PC-3 (cell line): ENCODE measurements around the gene FZR1. TPM values are rescaled to one million over a fixed set of nuclear protein-coding genes. Genes with fewer than 3 reads are reported as not detected.

ENCODE experiments used
- ATAC-seq: fragments of 200-7000 bp; cut with Tn5 transposase; 2 replicates; pipeline ENCODE4 v1.9.1; 2020; ENCODE audit warnings: mild to moderate bottlenecking, moderate library complexity
- BruUV-seq: library from RNA; stranded (reverse); fragments of 400-500 nt; replicated peaks from 2 replicates; lab custom pipeline; 2021; lab: Mats Ljungman, UMichigan
- CTCF ChIA-PET: fragments of 300-600 bp; sonication (Branson Sonifier 250); formaldehyde crosslinking; loops from one replicate; lab custom pipeline; 2022; ENCODE audit warnings: antibody characterized with exemption; lab: Charles Lee
- POLR2A ChIA-PET: fragments of 300-600 bp; sonication (Branson Sonifier 250); formaldehyde crosslinking; loops from one replicate; lab custom pipeline; 2022; ENCODE audit warnings: antibody characterized with exemption; ENCODE audit not compliant: unreplicated experiment; lab: Charles Lee
- DNase-seq: peaks from one replicate; pipeline ENCODE4 v3.0.0-alpha.2; 2015
- H2AFZ ChIP-seq: fragments of 300-600 bp; sonication (generic); 2 replicates; pipeline ENCODE4 v1.6.0; 2016; ENCODE audit warnings: antibody characterized with exemption, low read length
- H3F3A ChIP-seq: fragments of 300-600 bp; sonication (generic); one replicate; pipeline ENCODE4 v1.6.0; 2017; ENCODE audit warnings: antibody characterized with exemption, low read length, control low read depth, mild to moderate bottlenecking; ENCODE audit not compliant: unreplicated experiment
- H3K27ac ChIP-seq: fragments of 300-600 bp; sonication (generic); 2 replicates; pipeline ENCODE4 v1.5.1; 2016; ENCODE audit warnings: mild to moderate bottlenecking, low read length
- H3K27me3 ChIP-seq: fragments of 300-600 bp; sonication (generic); 2 replicates; pipeline ENCODE4 v1.6.1; 2016; ENCODE audit warnings: low read length, mixed read lengths
- H3K36me3 ChIP-seq: fragments of 300-600 bp; sonication (generic); 2 replicates; pipeline ENCODE4 v1.6.1; 2016; ENCODE audit warnings: low read depth, mixed run types, low read length, mixed read lengths
- H3K4me1 ChIP-seq: fragments of 300-600 bp; sonication (generic); 2 replicates; pipeline ENCODE4 v1.5.1; 2016; ENCODE audit warnings: low read length; ENCODE audit not compliant: insufficient read depth
- H3K4me2 ChIP-seq: fragments of 300-600 bp; sonication (generic); 2 replicates; pipeline ENCODE4 v1.6.0; 2016; ENCODE audit warnings: low read length
- H3K4me3 ChIP-seq: fragments of 300-600 bp; sonication (generic); 2 replicates; pipeline ENCODE4 v1.5.1; 2016; ENCODE audit warnings: mild to moderate bottlenecking, low read length, mixed read lengths
- H3K79me2 ChIP-seq: fragments of 300-600 bp; sonication (generic); 2 replicates; pipeline ENCODE4 v1.6.1; 2017; ENCODE audit warnings: low read length, mixed read lengths
- H3K9ac ChIP-seq: fragments of 300-600 bp; sonication (generic); 2 replicates; pipeline ENCODE4 v1.6.0; 2016; ENCODE audit warnings: mild to moderate bottlenecking, low read length
- H3K9me2 ChIP-seq: fragments of 300-600 bp; sonication (generic); replicated peaks from 2 replicates; pipeline ENCODE4 v1.6.1; 2016; ENCODE audit warnings: mixed run types, low read length, mixed read lengths
- H3K9me3 ChIP-seq: fragments of 300-600 bp; sonication (generic); 2 replicates; pipeline ENCODE4 v1.6.1; 2016; ENCODE audit warnings: low read length, mixed read lengths
- H4K20me1 ChIP-seq: fragments of 300-600 bp; sonication (generic); 2 replicates; pipeline ENCODE4 v1.6.1; 2016; ENCODE audit warnings: low read length, mixed read lengths
- EZH2 ChIP-seq: fragments of 300-600 bp; sonication (generic); IDR thresholded peaks from one replicate; pipeline ENCODE4 v1.6.1; 2017; ENCODE audit warnings: antibody characterized with exemption, mild to moderate bottlenecking, low read length; ENCODE audit not compliant: unreplicated experiment
- EZH2phosphoT487 ChIP-seq: fragments of 300-600 bp; sonication (generic); IDR thresholded peaks from 2 replicates; pipeline ENCODE4 v1.6.1; 2018; ENCODE audit warnings: mild to moderate bottlenecking, antibody characterized with exemption, low read length, borderline replicate concordance
- intact Hi-C: fragments of 100-400 bp; cut with micrococcal nuclease; formaldehyde crosslinking; loops from 2 replicates; pipeline ENCODE4 v1.9.0; 2023
- total RNA-seq: library from RNA; depleted of rRNA; stranded (reverse); fragments of >200 nt; gene quantifications from 2 replicates; pipeline ENCODE4 v1.2.3, GENCODE V29; 2014
- TF ChIP-seq, protein P1 (sequence below): fragments of 300-600 bp; sonication (generic); conservative IDR thresholded peaks from 2 replicates; pipeline ENCODE4 v1.5.1; 2017; ENCODE audit warnings: antibody characterized with exemption, low read depth, mild to moderate bottlenecking, low read length

FZR1 gene
- total RNA-seq, 1 experiment from 2014 or later, result 53.6 TPM

GRCh38 chr19:3517638-3518037 is 11.5 kb downstream of the FZR1 start:
- no TSS peak for BruUV-seq
- CTCF ChIA-PET, result no interaction called here
- H3K4me3 ChIP-seq, result no peak overlapping the region
- POLR2A ChIA-PET, result no interaction called here
- no peak overlapping the region for H2AFZ ChIP-seq
- intact Hi-C loops, result no loop called here
- peaks cover 94% of the 10 kb centered on the region for H3K79me2 ChIP-seq
- peaks cover 27% of the 10 kb centered on the region; the same call in 1 of the 2 replicates for H4K20me1 ChIP-seq
- no peak overlapping the region for H3K27ac ChIP-seq
- no peak for DNase-seq
- no peak overlapping the region for H3K4me2 ChIP-seq
- no peaks in the 10 kb centered on the region for H3K9me2 ChIP-seq
- ATAC-seq, result no peak
- TF ChIP-seq, protein P1, sequence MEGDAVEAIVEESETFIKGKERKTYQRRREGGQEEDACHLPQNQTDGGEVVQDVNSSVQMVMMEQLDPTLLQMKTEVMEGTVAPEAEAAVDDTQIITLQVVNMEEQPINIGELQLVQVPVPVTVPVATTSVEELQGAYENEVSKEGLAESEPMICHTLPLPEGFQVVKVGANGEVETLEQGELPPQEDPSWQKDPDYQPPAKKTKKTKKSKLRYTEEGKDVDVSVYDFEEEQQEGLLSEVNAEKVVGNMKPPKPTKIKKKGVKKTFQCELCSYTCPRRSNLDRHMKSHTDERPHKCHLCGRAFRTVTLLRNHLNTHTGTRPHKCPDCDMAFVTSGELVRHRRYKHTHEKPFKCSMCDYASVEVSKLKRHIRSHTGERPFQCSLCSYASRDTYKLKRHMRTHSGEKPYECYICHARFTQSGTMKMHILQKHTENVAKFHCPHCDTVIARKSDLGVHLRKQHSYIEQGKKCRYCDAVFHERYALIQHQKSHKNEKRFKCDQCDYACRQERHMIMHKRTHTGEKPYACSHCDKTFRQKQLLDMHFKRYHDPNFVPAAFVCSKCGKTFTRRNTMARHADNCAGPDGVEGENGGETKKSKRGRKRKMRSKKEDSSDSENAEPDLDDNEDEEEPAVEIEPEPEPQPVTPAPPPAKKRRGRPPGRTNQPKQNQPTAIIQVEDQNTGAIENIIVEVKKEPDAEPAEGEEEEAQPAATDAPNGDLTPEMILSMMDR, result no peak
- no peaks in the 10 kb centered on the region; the same call in 1 of the 2 replicates for H3K4me1 ChIP-seq
- no peaks in the 10 kb centered on the region for H3F3A ChIP-seq
- no peaks in the 10 kb centered on the region for H3K27me3 ChIP-seq
- H3K36me3 ChIP-seq, result no peaks in the 10 kb centered on the region
- H3K9ac ChIP-seq, result no peak overlapping the region
- H3K9me3 ChIP-seq, result no peaks in the 10 kb centered on the region

DNA sequence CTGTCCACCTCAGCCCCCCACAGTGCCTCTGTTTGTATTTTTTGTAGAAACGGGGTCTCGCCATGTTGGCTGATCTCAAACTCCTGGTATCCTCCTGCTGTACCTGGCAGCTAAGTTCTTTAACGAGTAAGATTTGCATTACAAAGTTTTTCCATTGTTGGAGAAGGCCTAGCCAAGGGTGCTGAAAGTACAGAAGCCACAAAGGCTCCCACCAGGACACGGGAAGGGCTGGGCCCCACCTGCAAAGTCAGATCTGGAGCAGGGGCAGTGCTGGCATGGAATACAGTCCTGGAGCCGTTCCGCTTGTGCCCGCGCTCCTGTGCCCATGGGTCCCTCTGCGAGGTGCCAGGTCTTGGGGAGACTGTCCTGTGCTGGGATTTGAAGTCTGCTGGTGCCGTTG is 12.1 kb downstream of the FZR1 start:
- H4K20me1 ChIP-seq, result peaks cover 25% of the 10 kb centered on the region; the same call in 1 of the 2 replicates

DNA sequence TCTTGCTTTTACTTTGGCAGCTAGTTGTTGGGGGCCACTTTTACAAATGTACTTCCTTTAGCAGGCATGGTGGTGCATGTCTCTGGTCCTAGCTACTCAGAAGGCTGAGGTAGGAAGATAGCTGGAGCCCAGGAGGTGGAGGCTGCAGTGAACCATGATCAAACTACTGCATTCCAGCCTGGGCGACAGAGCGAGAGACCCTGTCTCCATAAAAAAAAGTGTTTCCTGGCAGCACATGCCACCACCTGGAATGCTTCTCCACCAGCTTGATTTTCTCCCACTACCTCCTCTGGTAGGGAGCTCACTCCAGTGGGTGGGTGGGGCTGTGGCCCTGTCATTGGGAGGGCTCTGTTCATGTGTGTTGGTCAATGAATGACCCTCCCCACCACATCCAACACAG is 12.5 kb downstream of the FZR1 start:
- H3K9me3 ChIP-seq, result no peaks in the 10 kb centered on the region
- no peak overlapping the region for H2AFZ ChIP-seq
- no peak overlapping the region for H3K4me3 ChIP-seq
- no peaks in the 10 kb centered on the region for H3F3A ChIP-seq
- no peak overlapping the region for H3K4me2 ChIP-seq
- CTCF ChIA-PET, result no interaction called here
- H3K9ac ChIP-seq, result no peak overlapping the region
- DNase-seq (no peak), ATAC-seq (no peak)
- intact Hi-C loops, result no loop called here
- peaks cover 83% of the 10 kb centered on the region for H3K79me2 ChIP-seq
- peaks cover 21% of the 10 kb centered on the region; the same call in 1 of the 2 replicates for H4K20me1 ChIP-seq
- no peaks in the 10 kb centered on the region for H3K9me2 ChIP-seq
- no peaks in the 10 kb centered on the region for H3K36me3 ChIP-seq
- H3K4me1 ChIP-seq, result no peaks in the 10 kb centered on the region; the same call in 1 of the 2 replicates
- no peaks in the 10 kb centered on the region for H3K27me3 ChIP-seq
- BruUV-seq, result no TSS peak
- no peak overlapping the region for H3K27ac ChIP-seq
- TF ChIP-seq EZH2, result no peak
- TF ChIP-seq EZH2phosphoT487, result no peak
- TF ChIP-seq, protein P1, result no peak
- POLR2A ChIA-PET, result no interaction called here

More for the DNA sequence above, 12.1 kb downstream of the FZR1 start:
- no peak overlapping the region for H2AFZ ChIP-seq
- H3K27ac ChIP-seq, result no peak overlapping the region
- no peaks in the 10 kb centered on the region for H3F3A ChIP-seq
- no peaks in the 10 kb centered on the region for H3K27me3 ChIP-seq
- intact Hi-C loops, result no loop called here
- peaks cover 87% of the 10 kb centered on the region for H3K79me2 ChIP-seq
- BruUV-seq, result no TSS peak
- ChIA-PET POLR2A (no interaction called here), CTCF (no interaction called here)
- ATAC-seq (no peak), DNase-seq (no peak)
- H3K4me1 ChIP-seq, result no peaks in the 10 kb centered on the region; the same call in 1 of the 2 replicates
- H3K9me2 ChIP-seq, result no peaks in the 10 kb centered on the region
- H3K4me3 ChIP-seq, result no peak overlapping the region
- H3K36me3 ChIP-seq, result no peaks in the 10 kb centered on the region
- TF ChIP-seq, protein P1, result no peak
- no peak for TF ChIP-seq EZH2phosphoT487
- no peak for TF ChIP-seq EZH2
- H3K9ac ChIP-seq, result no peak overlapping the region
- no peak overlapping the region for H3K4me2 ChIP-seq
- no peaks in the 10 kb centered on the region for H3K9me3 ChIP-seq
